ENCODE data around the gene SYT17.

SYT17 gene

GRCh38 chr16:19278403-19278802, 110.4 kb downstream of the SYT17 start:
- H3K27me3 ChIP-seq (ENCODE audit: insufficient read depth, low read length): no peaks in the 10 kb centered on the region
- H3K9me3 ChIP-seq (ENCODE audit: insufficient read depth, low read depth, low read length): no peaks in the 10 kb centered on the region
- H3K9ac ChIP-seq (ENCODE audit: low read depth, low read length): no peak overlapping the region
- no peak overlapping the region for H3K4me3 ChIP-seq (ENCODE audit: low read length)
- H3K4me1 ChIP-seq (ENCODE audit: insufficient read depth, low read length): no peaks in the 10 kb centered on the region
- no peak overlapping the region for H3K27ac ChIP-seq (ENCODE audit: low read length)
- no peaks in the 10 kb centered on the region for H3K36me3 ChIP-seq (ENCODE audit: insufficient read depth, low read depth, low read length)

GRCh38 chr16:19281246-19281645, 113.2 kb downstream of the SYT17 start:
- Histone ChIP-seq H3K27me3 (ENCODE audit: insufficient read depth, low read length) (no peaks in the 10 kb centered on the region), H3K4me1 (ENCODE audit: insufficient read depth, low read length) (no peaks in the 10 kb centered on the region), H3K4me3 (ENCODE audit: low read length) (no peak overlapping the region), H3K9me3 (ENCODE audit: insufficient read depth, low read depth, low read length) (no peaks in the 10 kb centered on the region), H3K36me3 (ENCODE audit: insufficient read depth, low read depth, low read length) (no peaks in the 10 kb centered on the region), H3K27ac (ENCODE audit: low read length) (no peak overlapping the region), H3K9ac (ENCODE audit: low read depth, low read length) (no peak overlapping the region)

DNA sequence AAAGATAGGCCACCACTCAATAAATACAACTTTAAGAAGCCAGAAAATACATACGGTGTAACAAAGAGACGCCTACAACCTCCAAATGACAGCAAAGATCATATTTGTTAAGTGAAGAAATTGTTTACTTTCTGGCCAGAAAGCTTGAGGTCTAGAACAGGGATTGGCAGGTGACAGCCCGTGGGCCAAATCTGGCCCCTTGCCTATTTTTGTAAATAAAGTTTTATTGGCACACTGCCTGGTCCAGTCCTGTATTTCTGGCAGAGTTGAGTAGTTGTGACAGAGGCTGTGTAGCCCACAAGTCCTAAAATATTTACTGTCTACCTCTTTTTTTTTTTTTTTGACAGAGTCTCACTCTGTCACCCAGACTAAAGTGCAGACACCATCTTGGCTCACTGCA, 114.1 kb downstream of the SYT17 start:
- H3K9me3 ChIP-seq (ENCODE audit: insufficient read depth, low read depth, low read length): no peaks in the 10 kb centered on the region
- no peaks in the 10 kb centered on the region; the same call in 1 of the 2 replicates for H3K4me1 ChIP-seq (ENCODE audit: insufficient read depth, low read length)
- no peak overlapping the region for H3K9ac ChIP-seq (ENCODE audit: low read depth, low read length)
- no peaks in the 10 kb centered on the region for H3K27me3 ChIP-seq (ENCODE audit: insufficient read depth, low read length)
- H3K27ac ChIP-seq (ENCODE audit: low read length): no peak overlapping the region
- no peak overlapping the region for H3K4me3 ChIP-seq (ENCODE audit: low read length)
- H3K36me3 ChIP-seq (ENCODE audit: insufficient read depth, low read depth, low read length): no peaks in the 10 kb centered on the region

GRCh38 chr16:19283637-19284036, 115.6 kb downstream of the SYT17 start:
- H3K4me1 ChIP-seq (ENCODE audit: insufficient read depth, low read length): peaks cover 15% of the 10 kb centered on the region
- no peaks in the 10 kb centered on the region for H3K27me3 ChIP-seq (ENCODE audit: insufficient read depth, low read length)
- H3K4me3 ChIP-seq (ENCODE audit: low read length): no peak overlapping the region
- H3K27ac ChIP-seq (ENCODE audit: low read length): no peak overlapping the region
- H3K9me3 ChIP-seq (ENCODE audit: insufficient read depth, low read depth, low read length): no peaks in the 10 kb centered on the region
- H3K9ac ChIP-seq (ENCODE audit: low read depth, low read length): no peak overlapping the region
- H3K36me3 ChIP-seq (ENCODE audit: insufficient read depth, low read depth, low read length): no peaks in the 10 kb centered on the region

DNA sequence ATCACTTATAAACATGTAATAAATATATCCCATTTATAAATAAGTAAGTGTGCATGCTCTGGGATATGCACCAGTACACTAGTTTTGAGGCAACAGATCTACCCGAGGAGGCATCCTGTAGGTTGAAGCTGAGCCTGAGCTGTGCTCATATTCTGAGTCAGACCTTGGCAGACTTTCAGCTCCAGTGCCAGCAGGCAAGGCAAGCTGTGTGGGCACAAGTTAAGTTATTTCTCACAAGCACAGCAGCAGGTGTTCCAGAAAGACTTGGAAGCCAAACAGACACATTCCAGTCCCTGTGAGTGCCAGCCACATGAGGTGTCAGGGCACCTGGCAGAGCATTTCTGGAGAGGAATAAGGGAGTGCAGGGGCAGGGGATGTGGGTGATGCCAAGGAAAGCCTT, 116.2 kb downstream of the SYT17 start:
- Histone ChIP-seq H3K27ac (ENCODE audit: low read length) (no peak overlapping the region), H3K9me3 (ENCODE audit: insufficient read depth, low read depth, low read length) (no peaks in the 10 kb centered on the region), H3K4me3 (ENCODE audit: low read length) (no peak overlapping the region), H3K36me3 (ENCODE audit: insufficient read depth, low read depth, low read length) (no peaks in the 10 kb centered on the region), H3K9ac (ENCODE audit: low read depth, low read length) (no peak overlapping the region), H3K27me3 (ENCODE audit: insufficient read depth, low read length) (no peaks in the 10 kb centered on the region), H3K4me1 (ENCODE audit: insufficient read depth, low read length) (peaks cover 17% of the 10 kb centered on the region)

- Histone ChIP-seq H3K27me3 (ENCODE audit: insufficient read depth, low read length) (no peaks in the 10 kb centered on the region), H3K9ac (ENCODE audit: low read depth, low read length) (no peak within 1 kb of the TSS), H3K4me3 (ENCODE audit: low read length) (no peak within 1 kb of the TSS), H3K9me3 (ENCODE audit: insufficient read depth, low read depth, low read length) (no peaks in the 10 kb centered on the region), H3K27ac (ENCODE audit: low read length) (no peak within 1 kb of the TSS), H3K4me1 (ENCODE audit: insufficient read depth, low read length) (peaks cover 23% of the 10 kb centered on the region), H3K36me3 (ENCODE audit: insufficient read depth, low read depth, low read length) (no peaks in the 10 kb centered on the region)
Measured at GRCh38 chr16:19285431-19285830, 117.4 kb downstream of the SYT17 start, which contains the start of gene CLEC19A. TSS of gene CLEC19A (plus strand) at chr16:19285731. CDS start at chr16:19285852, 121 bp downstream.

- no peak overlapping the region for H3K9ac ChIP-seq (ENCODE audit: low read depth, low read length)
- no peaks in the 10 kb centered on the region for H3K9me3 ChIP-seq (ENCODE audit: insufficient read depth, low read depth, low read length)
Measured at GRCh38 chr16:19286827-19287226, 118.8 kb downstream of the SYT17 start.

GRCh38 chr16:19287241-19287640, 119.2 kb downstream of the SYT17 start:
- no peaks in the 10 kb centered on the region for H3K36me3 ChIP-seq (ENCODE audit: insufficient read depth, low read depth, low read length)
- H3K27ac ChIP-seq (ENCODE audit: low read length): no peak overlapping the region
- no peaks in the 10 kb centered on the region for H3K9me3 ChIP-seq (ENCODE audit: insufficient read depth, low read depth, low read length)
- H3K27me3 ChIP-seq (ENCODE audit: insufficient read depth, low read length): no peaks in the 10 kb centered on the region
- H3K4me1 ChIP-seq (ENCODE audit: insufficient read depth, low read length): peaks cover 24% of the 10 kb centered on the region
- peak overlapping the region; percentile 21 for H3K4me3 ChIP-seq (ENCODE audit: low read length)
- no peak overlapping the region for H3K9ac ChIP-seq (ENCODE audit: low read depth, low read length)

More at GRCh38 chr16:19286827-19287226, 118.8 kb downstream of the SYT17 start:
- Histone ChIP-seq H3K27ac (ENCODE audit: low read length) (no peak overlapping the region), H3K36me3 (ENCODE audit: insufficient read depth, low read depth, low read length) (no peaks in the 10 kb centered on the region), H3K4me3 (ENCODE audit: low read length) (no peak overlapping the region), H3K27me3 (ENCODE audit: insufficient read depth, low read length) (no peaks in the 10 kb centered on the region), H3K4me1 (ENCODE audit: insufficient read depth, low read length) (peaks cover 24% of the 10 kb centered on the region)

GRCh38 chr16:19288872-19289799, 121.1 kb downstream of the SYT17 start:
- H3K27ac ChIP-seq (ENCODE audit: low read length): no peak overlapping the region

DNA sequence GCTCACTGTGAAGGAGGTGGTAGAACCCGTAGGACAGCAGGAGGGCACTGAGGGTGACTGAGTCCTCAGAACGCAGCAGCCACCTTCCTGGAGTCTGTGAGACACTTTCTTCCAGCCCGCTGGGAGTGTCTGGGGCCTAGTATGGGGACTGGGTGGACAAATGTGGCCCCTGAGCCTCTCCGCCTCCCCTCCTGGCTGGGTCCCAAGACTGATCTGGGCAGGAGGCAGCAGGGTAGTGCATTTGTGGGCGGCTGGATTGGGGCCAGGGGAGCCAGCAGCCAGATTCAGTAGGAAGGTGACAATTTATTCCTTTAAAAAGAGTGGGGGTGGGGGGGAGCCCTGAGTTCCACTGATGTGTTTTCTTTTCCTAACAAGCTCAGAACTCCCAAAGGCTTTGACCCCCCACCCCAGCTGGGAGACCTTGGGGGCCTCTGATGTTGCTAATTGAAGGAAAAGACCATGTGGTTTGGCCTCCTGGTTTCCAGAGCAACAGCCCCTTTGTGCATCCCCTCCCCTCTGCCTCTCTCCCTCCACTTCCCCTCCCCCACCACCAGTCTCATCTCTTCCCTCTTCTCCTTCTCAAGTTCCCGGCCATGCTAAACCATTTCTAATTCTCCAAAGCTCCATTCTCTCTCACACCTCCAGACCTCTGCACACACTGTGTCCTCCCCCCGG, 121.9 kb downstream of the SYT17 start:
- no peak overlapping the region for H3K4me3 ChIP-seq (ENCODE audit: low read length)

More at GRCh38 chr16:19288872-19289799, 121.1 kb downstream of the SYT17 start:
- Histone ChIP-seq H3K9ac (ENCODE audit: low read depth, low read length) (peak overlapping the region; percentile 59; the same call in 1 of the 2 replicates), H3K27me3 (ENCODE audit: insufficient read depth, low read length) (no peaks in the 10 kb centered on the region), H3K9me3 (ENCODE audit: insufficient read depth, low read depth, low read length) (no peaks in the 10 kb centered on the region), H3K36me3 (ENCODE audit: insufficient read depth, low read depth, low read length) (no peaks in the 10 kb centered on the region), H3K4me1 (ENCODE audit: insufficient read depth, low read length) (peaks cover 28% of the 10 kb centered on the region), H3K4me3 (ENCODE audit: low read length) (no peak overlapping the region)

GRCh38 chr16:19290860-19291259, 122.8 kb downstream of the SYT17 start:
- peaks cover 28% of the 10 kb centered on the region for H3K4me1 ChIP-seq (ENCODE audit: insufficient read depth, low read length)
- no peak overlapping the region for H3K27ac ChIP-seq (ENCODE audit: low read length)
- no peaks in the 10 kb centered on the region for H3K36me3 ChIP-seq (ENCODE audit: insufficient read depth, low read depth, low read length)
- H3K9me3 ChIP-seq (ENCODE audit: insufficient read depth, low read depth, low read length): no peaks in the 10 kb centered on the region
- H3K4me3 ChIP-seq (ENCODE audit: low read length): no peak overlapping the region
- H3K27me3 ChIP-seq (ENCODE audit: insufficient read depth, low read length): no peaks in the 10 kb centered on the region
- H3K9ac ChIP-seq (ENCODE audit: low read depth, low read length): no peak overlapping the region

More for the DNA sequence above, 121.9 kb downstream of the SYT17 start:
- Histone ChIP-seq H3K9me3 (ENCODE audit: insufficient read depth, low read depth, low read length) (no peaks in the 10 kb centered on the region), H3K27me3 (ENCODE audit: insufficient read depth, low read length) (no peaks in the 10 kb centered on the region), H3K36me3 (ENCODE audit: insufficient read depth, low read depth, low read length) (no peaks in the 10 kb centered on the region), H3K9ac (ENCODE audit: low read depth, low read length) (peak overlapping the region; percentile 59; the same call in 1 of the 2 replicates), H3K27ac (ENCODE audit: low read length) (no peak overlapping the region), H3K4me1 (ENCODE audit: insufficient read depth, low read length) (peaks cover 28% of the 10 kb centered on the region)
